Neutrophil (primary cell): ENCODE measurements around the gene KCNQ1.

Experiments
- H3K27ac ChIP-seq: fragments of 200-600 bp; sonication (generic); 2 replicates; pipeline ENCODE4 v1.5.1; 2016; ENCODE audit warnings: mild to moderate bottlenecking, moderate library complexity
- H3K27me3 ChIP-seq: fragments of 200-600 bp; sonication (generic); 2 replicates; pipeline ENCODE4 v1.6.0; 2016; ENCODE audit warnings: mild to moderate bottlenecking
- H3K36me3 ChIP-seq: fragments of 200-600 bp; sonication (generic); 2 replicates; pipeline ENCODE4 v1.5.1; 2017
- H3K4me1 ChIP-seq, 2 experiments: fragments of 200-600 bp in 1 of 2; sonication (generic) in 1 of 2; 1 replicate in 1 of 2; 2 replicates in 1 of 2; pipeline versions ENCODE4 v1.5.1 to v1.6.1; 2013 to 2016; ENCODE audit warnings: low read depth in 1 of 2, low read length in 1 of 2, mild to moderate bottlenecking in 1 of 2, moderate library complexity in 1 of 2; ENCODE audit not compliant: control insufficient read depth in 1 of 2, insufficient read depth in 1 of 2
- H3K4me3 ChIP-seq, 2 experiments: fragments of 200-600 bp in 1 of 2; sonication (generic) in 1 of 2; 1 replicate in 1 of 2; 2 replicates in 1 of 2; pipeline ENCODE4 v1.5.1; 2013 to 2016; ENCODE audit warnings: low read depth in 1 of 2, low read length in 1 of 2, mild to moderate bottlenecking in 1 of 2, moderate library complexity in 1 of 2
- H3K9me3 ChIP-seq: fragments of 200-600 bp; sonication (generic); 2 replicates; pipeline ENCODE4 v1.5.1; 2016
- CTCF ChIP-seq: fragments of 200-600 bp; sonication (generic); IDR thresholded peaks from 2 replicates; pipeline ENCODE4 v1.5.1; 2016; ENCODE audit warnings: antibody characterized with exemption

The KCNQ1 gene

GRCh38 chr11:2451916-2452315, 7.1 kb downstream of the KCNQ1 start:
- Histone ChIP-seq H3K9me3 (no peaks in the 10 kb centered on the region), H3K4me1 (peaks cover 20 to 22% of the 10 kb centered on the region in 2 experiments), H3K36me3 (peaks cover 6% of the 10 kb centered on the region), H3K4me3 (no peak overlapping the region), H3K27me3 (peaks cover 12% of the 10 kb centered on the region), H3K27ac (no peak overlapping the region)
- TF ChIP-seq CTCF = no peak

GRCh38 chr11:2452321-2453012, 7.7 kb downstream of the KCNQ1 start:
- Histone ChIP-seq H3K4me3 (no peak overlapping the region), H3K4me1 (peaks cover 14 to 17% of the 10 kb centered on the region in 2 experiments), H3K27ac (no peak overlapping the region), H3K27me3 (peaks cover 12% of the 10 kb centered on the region), H3K36me3 (peaks cover 6% of the 10 kb centered on the region), H3K9me3 (no peaks in the 10 kb centered on the region)
- TF ChIP-seq CTCF = no peak

- H3K27me3 ChIP-seq = peaks cover 12% of the 10 kb centered on the region
- no peak overlapping the region for H3K4me3 ChIP-seq
- no peak for TF ChIP-seq CTCF
- peaks cover 4 to 7% of the 10 kb centered on the region in 2 experiments for H3K4me1 ChIP-seq
- no peaks in the 10 kb centered on the region for H3K9me3 ChIP-seq
- no peak overlapping the region for H3K27ac ChIP-seq
- H3K36me3 ChIP-seq = peaks cover 6% of the 10 kb centered on the region
These were observed 8.6 kb downstream of the KCNQ1 start for GRCh38 chr11:2453436-2453835.

GRCh38 chr11:2458321-2458720, 13.5 kb downstream of the KCNQ1 start:
- no peak for TF ChIP-seq CTCF
- no peaks in the 10 kb centered on the region for H3K27me3 ChIP-seq
- H3K27ac ChIP-seq = no peak overlapping the region
- no peak overlapping the region for H3K4me3 ChIP-seq
- no peaks in the 10 kb centered on the region for H3K4me1 ChIP-seq
- no peaks in the 10 kb centered on the region for H3K9me3 ChIP-seq
- no peaks in the 10 kb centered on the region for H3K36me3 ChIP-seq

GRCh38 chr11:2459016-2459725, 14.4 kb downstream of the KCNQ1 start:
- no peak for TF ChIP-seq CTCF
- no peaks in the 10 kb centered on the region for H3K9me3 ChIP-seq
- H3K27ac ChIP-seq = no peak overlapping the region
- no peaks in the 10 kb centered on the region for H3K4me1 ChIP-seq
- H3K36me3 ChIP-seq = no peaks in the 10 kb centered on the region
- no peaks in the 10 kb centered on the region for H3K27me3 ChIP-seq
- H3K4me3 ChIP-seq = no peak overlapping the region
